Ishikawa (cell line): ENCODE measurements around the gene WAC.

Source experiments
- CEBPB ChIP-seq: IDR thresholded peaks from 2 replicates; pipeline ENCODE4 v1.6.1; 2012
- CREB1 ChIP-seq: IDR thresholded peaks from 2 replicates; pipeline ENCODE4 v1.6.1; 2012; ENCODE audit warnings: low read depth
- EGR1 ChIP-seq: IDR thresholded peaks from 2 replicates; pipeline ENCODE4 v1.6.1; 2012
- EP300 ChIP-seq: IDR thresholded peaks from 2 replicates; pipeline ENCODE4 v1.6.1; 2012; ENCODE audit warnings: borderline replicate concordance
- FOXM1 ChIP-seq: IDR thresholded peaks from 2 replicates; pipeline ENCODE4 v1.6.1; 2012; ENCODE audit warnings: low read depth, borderline replicate concordance
- MAX ChIP-seq: IDR thresholded peaks from 2 replicates; pipeline ENCODE4 v1.6.1; 2012
- NFIC ChIP-seq: IDR thresholded peaks from 2 replicates; pipeline ENCODE4 v1.6.1; 2012
- RAD21 ChIP-seq: IDR thresholded peaks from 2 replicates; pipeline ENCODE4 v1.6.1; 2012; ENCODE audit warnings: low read depth
- REST ChIP-seq: IDR thresholded peaks from 2 replicates; pipeline ENCODE4 v1.6.1; 2012; ENCODE audit warnings: low read depth, mild to moderate bottlenecking
- TAF1 ChIP-seq: IDR thresholded peaks from 2 replicates; pipeline ENCODE4 v1.6.1; 2012; ENCODE audit warnings: low read depth, mild to moderate bottlenecking
- TCF12 ChIP-seq: IDR thresholded peaks from 2 replicates; pipeline ENCODE4 v1.6.1; 2012; ENCODE audit warnings: low read depth
- TEAD4 ChIP-seq: IDR thresholded peaks from 2 replicates; pipeline ENCODE4 v1.6.1; 2012
- USF1 ChIP-seq: IDR thresholded peaks from 2 replicates; pipeline ENCODE4 v1.6.1; 2012
- YY1 ChIP-seq: IDR thresholded peaks from 2 replicates; pipeline ENCODE4 v1.6.1; 2012; ENCODE audit warnings: low read depth
- ZBTB7A ChIP-seq: IDR thresholded peaks from 2 replicates; pipeline ENCODE4 v1.6.1; 2012; ENCODE audit warnings: low read depth

The WAC gene

GRCh38 chr10:28624351-28624750, 91.4 kb downstream of the WAC start:
- TF ChIP-seq ZBTB7A (no peak), RAD21 (no peak), FOXM1 (no peak), EGR1 (no peak), TEAD4 (no peak), CEBPB (no peak), YY1 (no peak), REST (no peak), NFIC (no peak)

GRCh38 chr10:28627102-28627501, 94.2 kb downstream of the WAC start:
- TF ChIP-seq NFIC (no peak), USF1 (no peak), EGR1 (no peak), REST (no peak), TCF12 (no peak), FOXM1 (no peak), MAX (no peak), EP300 (no peak), YY1 (no peak), RAD21 (no peak), CREB1 (no peak), ZBTB7A (no peak), CEBPB (no peak), TAF1 (no peak), TEAD4 (no peak)

- TF ChIP-seq RAD21 (peak; percentile 87), EP300 (no peak)
Observed at GRCh38 chr10:28628184-28628893, 95.4 kb downstream of the WAC start.

GRCh38 chr10:28631896-28632583, 99.1 kb downstream of the WAC start:
- TF ChIP-seq TEAD4: no peak

- TF ChIP-seq CEBPB (no peak), USF1 (no peak), EGR1 (no peak), FOXM1 (no peak), YY1 (no peak), ZBTB7A (no peak), TCF12 (no peak), MAX (no peak), NFIC (no peak), RAD21 (no peak), REST (no peak), CREB1 (no peak), TEAD4 (no peak), EP300 (no peak), TAF1 (no peak)
Observed at GRCh38 chr10:28632584-28632945, 99.6 kb downstream of the WAC start.
